PFSK-1 (cell line): ENCODE results near the gene SSH3.

ENCODE experiments used
- FOXP2 ChIP-seq: optimal IDR thresholded peaks from 2 replicates; pipeline ENCODE3; 2011; ENCODE audit warnings: borderline replicate concordance, control low read depth, inconsistent platforms; ENCODE audit not compliant: insufficient read depth; ENCODE audit errors: extremely low read length, extremely low read depth
- POLR2AphosphoS5 ChIP-seq: IDR thresholded peaks from 2 replicates; pipeline ENCODE4 v1.6.1; 2012; ENCODE audit warnings: low read depth, mild to moderate bottlenecking, control low read depth, low read length, moderate library complexity
- TAF1 ChIP-seq: IDR thresholded peaks from 2 replicates; pipeline ENCODE4 v1.6.1; 2012; ENCODE audit warnings: low read length, control low read depth, borderline replicate concordance; ENCODE audit not compliant: insufficient read depth
- TF ChIP-seq, protein P1 (sequence below), 2 experiments: IDR thresholded peaks; 2 replicates each; pipeline versions ENCODE4 v1.6.1 to v1.8.0; 2011 to 2012; ENCODE audit warnings: low read depth in 2 of 2, low read length in 2 of 2, control low read depth in 1 of 2, inconsistent platforms in 1 of 2, mild to moderate bottlenecking in 1 of 2, moderate library complexity in 1 of 2; ENCODE audit not compliant: insufficient read depth in 1 of 2

DNA sequence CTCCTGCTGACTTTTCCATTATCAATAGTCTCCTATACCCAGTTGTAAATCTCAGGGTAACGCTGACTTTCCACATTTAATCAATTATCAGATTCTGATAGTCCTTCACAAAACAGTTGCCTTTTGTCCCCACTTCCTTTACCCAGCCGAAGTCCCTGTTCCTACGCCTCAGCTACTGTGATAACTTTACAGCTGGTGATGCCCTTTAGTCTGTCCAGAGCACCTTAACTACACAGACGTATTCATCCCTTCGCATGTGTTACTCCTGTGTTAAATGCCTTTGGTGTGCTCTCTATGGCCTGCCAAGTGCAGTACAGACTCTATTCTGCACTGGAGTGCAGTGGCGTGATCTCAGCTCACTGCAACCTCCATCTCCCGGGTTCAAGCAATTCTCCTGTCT is 20.2 kb downstream of the SSH3 start:
- TF ChIP-seq TAF1 (no peak), POLR2AphosphoS5 (no peak), FOXP2 (no peak)
- TF ChIP-seq, protein P1, sequence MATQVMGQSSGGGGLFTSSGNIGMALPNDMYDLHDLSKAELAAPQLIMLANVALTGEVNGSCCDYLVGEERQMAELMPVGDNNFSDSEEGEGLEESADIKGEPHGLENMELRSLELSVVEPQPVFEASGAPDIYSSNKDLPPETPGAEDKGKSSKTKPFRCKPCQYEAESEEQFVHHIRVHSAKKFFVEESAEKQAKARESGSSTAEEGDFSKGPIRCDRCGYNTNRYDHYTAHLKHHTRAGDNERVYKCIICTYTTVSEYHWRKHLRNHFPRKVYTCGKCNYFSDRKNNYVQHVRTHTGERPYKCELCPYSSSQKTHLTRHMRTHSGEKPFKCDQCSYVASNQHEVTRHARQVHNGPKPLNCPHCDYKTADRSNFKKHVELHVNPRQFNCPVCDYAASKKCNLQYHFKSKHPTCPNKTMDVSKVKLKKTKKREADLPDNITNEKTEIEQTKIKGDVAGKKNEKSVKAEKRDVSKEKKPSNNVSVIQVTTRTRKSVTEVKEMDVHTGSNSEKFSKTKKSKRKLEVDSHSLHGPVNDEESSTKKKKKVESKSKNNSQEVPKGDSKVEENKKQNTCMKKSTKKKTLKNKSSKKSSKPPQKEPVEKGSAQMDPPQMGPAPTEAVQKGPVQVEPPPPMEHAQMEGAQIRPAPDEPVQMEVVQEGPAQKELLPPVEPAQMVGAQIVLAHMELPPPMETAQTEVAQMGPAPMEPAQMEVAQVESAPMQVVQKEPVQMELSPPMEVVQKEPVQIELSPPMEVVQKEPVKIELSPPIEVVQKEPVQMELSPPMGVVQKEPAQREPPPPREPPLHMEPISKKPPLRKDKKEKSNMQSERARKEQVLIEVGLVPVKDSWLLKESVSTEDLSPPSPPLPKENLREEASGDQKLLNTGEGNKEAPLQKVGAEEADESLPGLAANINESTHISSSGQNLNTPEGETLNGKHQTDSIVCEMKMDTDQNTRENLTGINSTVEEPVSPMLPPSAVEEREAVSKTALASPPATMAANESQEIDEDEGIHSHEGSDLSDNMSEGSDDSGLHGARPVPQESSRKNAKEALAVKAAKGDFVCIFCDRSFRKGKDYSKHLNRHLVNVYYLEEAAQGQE (IDR thresholded peaks at IDR 0.05; ENCODE audit: insufficient read depth in 1 of 2, low read depth in 2 of 2, low read length in 2 of 2): no peak
